DMS53 treated with DMSO at 0.1 percent for 48 hours (cell line): ENCODE measurements around the gene FOXK1.
"Not testable (repeated sequence)": the region's sequence is repeated elsewhere in the genome, so short reads cannot be mapped to it uniquely, and the experiment has no call there.

Experiments used
- DNase-seq: peaks from one replicate; lab custom pipeline; 2025; ENCODE audit not compliant: unreplicated experiment; lab: John Stamatoyannopoulos, UW

Gene FOXK1

DNA sequence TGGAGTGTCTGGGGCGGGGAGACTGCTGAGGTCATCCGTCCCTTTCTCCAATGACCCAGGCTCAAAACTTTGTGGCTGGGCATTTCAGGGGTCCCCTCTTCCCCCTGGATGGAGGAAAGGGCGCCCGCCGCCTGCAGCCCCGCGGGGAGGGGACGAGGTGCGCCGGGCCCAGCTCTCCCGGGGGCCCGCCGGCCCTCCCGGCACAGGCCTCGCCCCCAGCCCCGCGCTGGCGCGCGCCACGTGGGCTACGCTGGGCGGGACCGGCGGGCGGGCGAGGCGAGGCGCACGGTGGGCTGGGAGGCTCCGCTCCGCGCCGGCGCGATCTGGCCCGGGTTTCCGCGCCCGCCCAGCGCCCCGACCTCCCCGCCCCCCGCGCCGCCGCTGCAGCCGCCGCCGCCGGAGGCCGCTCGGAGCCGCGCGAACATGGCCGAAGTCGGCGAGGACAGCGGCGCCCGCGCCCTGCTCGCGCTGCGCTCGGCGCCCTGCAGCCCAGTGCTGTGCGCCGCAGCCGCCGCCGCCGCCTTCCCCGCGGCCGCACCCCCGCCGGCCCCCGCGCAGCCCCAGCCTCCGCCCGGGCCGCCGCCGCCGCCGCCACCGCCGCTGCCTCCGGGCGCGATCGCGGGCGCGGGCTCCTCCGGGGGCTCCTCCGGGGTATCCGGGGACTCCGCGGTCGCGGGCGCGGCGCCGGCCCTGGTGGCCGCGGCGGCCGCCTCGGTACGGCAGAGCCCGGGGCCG lies at the start of gene FOXK1:
TSS of gene FOXK1 (plus strand) at position 410 of the 735 bp plus-strand sequence. CDS start at position 424, 14 bp downstream.
- DNase-seq: peak; percentile 5

GRCh38 chr7:4633012-4633411 lies 49.1 kb upstream of the FOXK1 start:
- DNase-seq: no peak

- DNase-seq: no peak
Measured at GRCh38 chr7:4634166-4634565, 47.9 kb upstream of the FOXK1 start.

DNA sequence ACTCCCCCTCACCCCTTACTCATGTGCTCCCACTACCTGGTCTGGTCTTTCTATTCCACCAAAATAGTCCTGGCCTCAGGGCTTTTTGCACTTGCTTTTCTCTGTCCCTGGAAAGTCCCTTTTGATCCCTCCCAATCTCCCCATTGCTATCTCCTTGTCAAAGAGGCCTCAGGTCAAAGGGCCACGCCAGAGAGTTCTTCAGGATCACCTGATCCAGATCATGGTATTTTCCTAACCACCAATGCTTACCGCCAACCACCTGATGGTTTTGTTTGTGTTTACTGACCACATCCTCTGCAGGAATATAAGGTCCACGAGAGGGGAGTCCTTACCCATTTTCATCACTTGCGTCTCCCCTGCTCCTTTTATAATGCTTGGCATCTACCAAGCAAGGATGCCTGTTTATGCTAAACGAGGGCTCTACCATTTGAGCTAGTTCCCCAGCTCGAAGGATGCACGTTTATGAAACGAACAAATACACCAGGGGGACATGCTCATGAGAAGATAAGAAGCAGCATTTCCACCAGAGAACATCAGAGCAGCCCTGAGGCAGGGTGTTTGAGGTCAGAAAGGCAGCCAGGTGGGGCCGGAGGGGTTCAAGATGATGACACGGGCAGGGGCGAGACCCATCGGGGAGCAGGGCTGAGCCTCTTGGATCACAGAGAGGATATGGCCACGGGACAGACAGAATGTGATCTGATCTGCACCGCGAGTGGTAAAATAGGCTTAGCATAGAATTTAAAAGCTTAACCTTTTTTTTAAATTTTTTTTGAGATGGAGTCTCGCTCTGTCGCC lies 43.1 kb upstream of the FOXK1 start:
- DNase-seq: no peak

DNA sequence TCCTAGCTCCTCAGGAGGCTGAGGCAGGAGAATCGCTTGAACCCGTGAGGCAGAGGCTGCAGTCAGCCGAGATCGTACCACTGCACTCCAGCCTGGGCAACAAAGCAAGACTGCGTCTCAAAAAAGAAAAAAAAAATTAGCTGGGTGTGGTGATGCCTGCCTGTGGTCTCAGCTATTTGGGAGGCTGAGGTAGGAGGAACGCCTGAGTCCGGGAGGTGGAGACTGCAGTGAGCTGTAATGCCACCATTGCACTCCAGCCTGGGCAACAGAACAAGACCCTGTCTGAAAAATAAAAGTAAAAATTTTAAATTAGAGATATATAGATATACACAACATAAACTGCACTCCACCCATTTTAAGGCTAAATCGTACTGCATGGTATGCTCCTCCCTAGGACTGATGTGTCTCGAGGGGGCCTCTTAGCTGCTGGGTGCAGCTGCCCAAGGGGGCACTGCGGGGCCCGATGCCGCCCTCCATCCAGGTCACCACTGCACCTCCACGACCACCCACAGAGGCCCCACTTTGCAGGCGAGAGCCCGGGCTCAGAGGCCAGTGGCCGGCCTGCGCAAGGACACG lies 40.9 kb upstream of the FOXK1 start:
- DNase-seq: no peak

GRCh38 chr7:4641667-4642467 lies 40.2 kb upstream of the FOXK1 start:
- DNase-seq: peak; percentile 77

DNA sequence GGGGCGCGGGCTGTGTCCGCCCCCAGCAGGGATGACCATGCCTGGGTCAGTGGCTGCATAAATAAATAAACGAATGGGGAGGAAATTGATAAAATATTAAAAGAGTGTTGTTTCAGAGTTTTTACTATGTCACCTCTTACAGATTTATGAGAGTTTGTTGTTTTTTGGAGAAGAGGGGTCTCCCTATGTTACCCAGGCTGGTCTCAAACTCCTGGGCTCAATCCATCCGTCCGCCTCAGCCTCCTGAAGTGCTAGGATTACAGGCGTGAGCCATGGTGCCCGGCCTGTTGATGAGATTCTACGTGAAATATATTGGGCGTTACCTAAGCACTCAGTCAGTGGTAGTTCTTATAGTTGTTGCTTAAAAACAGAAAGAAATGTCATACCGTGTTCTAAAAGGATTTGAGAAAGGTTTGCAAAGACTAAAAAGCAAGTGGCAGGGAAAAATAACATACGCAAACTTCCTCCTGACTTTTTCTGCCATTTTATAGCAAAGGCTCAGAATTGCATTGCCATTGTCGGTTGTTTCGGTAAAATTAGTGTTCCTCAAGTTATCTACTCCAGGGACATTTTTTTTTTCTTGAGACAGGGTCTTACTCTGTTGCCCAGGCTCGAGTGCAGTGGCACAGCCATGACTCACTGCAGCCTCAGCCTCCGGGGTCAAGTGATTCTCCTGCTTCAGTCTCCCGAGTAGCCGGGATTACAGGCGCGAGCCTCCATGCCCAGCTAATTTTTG lies 39.5 kb upstream of the FOXK1 start:
- DNase-seq: no peak

- DNase-seq: not testable (repeated sequence)
Measured at GRCh38 chr7:4643204-4643471, 39.0 kb upstream of the FOXK1 start.

GRCh38 chr7:4645246-4645645 lies 36.8 kb upstream of the FOXK1 start:
- no peak for DNase-seq

- no peak for DNase-seq
Measured at GRCh38 chr7:4648111-4648510, 34.0 kb upstream of the FOXK1 start.

- DNase-seq: no peak
Measured at GRCh38 chr7:4650433-4651047, 31.6 kb upstream of the FOXK1 start.

- DNase-seq: no peak
Measured at GRCh38 chr7:4653771-4654170, 28.3 kb upstream of the FOXK1 start.

DNA sequence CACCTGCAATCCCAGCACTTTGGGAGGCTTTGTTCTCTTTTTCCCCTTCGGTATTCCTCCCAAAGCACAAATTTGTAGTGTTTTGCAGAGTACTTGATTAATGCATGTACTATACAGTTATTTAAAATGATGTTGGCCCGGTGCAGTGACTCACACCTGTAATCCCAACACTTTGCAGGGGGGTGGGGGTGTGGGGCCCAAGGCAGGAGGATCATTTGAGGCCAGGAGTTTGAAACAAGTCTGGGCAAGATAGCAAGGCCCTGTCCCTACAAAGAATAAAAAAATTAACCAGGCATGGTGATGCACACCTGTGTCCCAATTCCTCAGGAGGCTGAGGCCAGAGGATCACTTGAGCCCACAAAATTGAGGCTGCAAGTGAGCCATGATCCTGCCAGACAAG lies 26.8 kb upstream of the FOXK1 start:
- DNase-seq: no peak

- no peak for DNase-seq
Measured at GRCh38 chr7:4655896-4656295, 26.2 kb upstream of the FOXK1 start.

- no peak for DNase-seq
Measured at GRCh38 chr7:4657640-4658417, 24.3 kb upstream of the FOXK1 start.

DNA sequence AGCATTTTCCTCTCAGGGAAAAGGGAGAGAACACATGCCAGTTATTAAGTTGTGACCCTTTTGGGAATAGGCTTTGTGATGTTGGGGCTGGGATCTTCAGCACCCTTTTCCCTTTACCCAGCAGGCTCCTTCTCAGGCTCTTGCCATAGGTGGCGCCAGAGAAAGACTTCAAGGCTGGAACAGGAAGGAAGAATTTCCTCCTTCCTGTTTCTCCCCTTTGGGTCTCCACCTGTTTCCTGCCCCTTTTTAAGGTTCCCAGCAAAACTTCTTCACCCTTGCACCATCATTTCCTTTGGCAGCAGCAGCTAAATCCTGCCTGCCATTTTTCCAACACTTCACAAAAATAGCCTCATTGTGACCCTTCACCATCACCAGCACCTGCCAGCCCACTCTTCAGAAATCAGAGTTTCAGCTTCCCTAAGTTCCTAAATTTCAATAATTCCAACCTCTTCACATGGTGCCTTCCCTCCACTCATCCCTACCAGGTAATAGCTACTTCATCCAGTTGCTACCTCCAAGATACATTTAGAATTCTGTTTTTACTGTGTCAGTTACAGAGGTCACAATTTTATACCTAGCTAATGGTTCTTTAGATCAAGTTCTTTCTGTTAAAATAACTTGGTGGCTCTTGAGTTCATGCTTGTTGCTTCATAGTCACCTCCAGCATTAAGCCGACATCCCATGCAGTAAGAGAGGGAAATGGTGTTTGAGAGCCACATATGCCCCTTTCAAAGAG lies 22.4 kb upstream of the FOXK1 start:
- no peak for DNase-seq

- no peak for DNase-seq
Measured at GRCh38 chr7:4661871-4662270, 20.2 kb upstream of the FOXK1 start.

- DNase-seq: no peak
Measured at GRCh38 chr7:4663239-4664018, 18.7 kb upstream of the FOXK1 start.
